ENCODE measurements around the gene PPP3CA. TPM values are rescaled to one million over a fixed set of nuclear protein-coding genes. Genes with fewer than 3 reads are reported as not detected.

PPP3CA gene
- 10 to 100 TPM; 28.7 to 51.7 (median 39.0) TPM for total RNA-seq

DNA sequence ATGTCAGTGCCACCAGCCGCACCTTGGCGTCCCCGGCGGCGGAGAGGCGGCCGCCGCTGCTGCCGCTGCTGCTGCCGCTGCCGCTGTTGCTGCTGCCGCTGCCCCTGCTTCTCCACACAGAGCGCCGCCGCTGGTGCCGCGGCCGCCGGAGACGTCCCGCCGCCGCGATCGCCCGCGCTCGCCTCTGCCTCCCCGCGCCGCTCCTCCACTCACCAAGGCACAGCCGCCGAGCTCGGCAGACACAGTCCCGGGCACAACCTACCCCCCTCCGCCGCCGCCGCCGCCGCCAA lies at the start of gene PPP3CA:
Gene PPP3CA (minus strand): TSS at position 260 of the 290 bp plus-strand sequence.
- peak within 1 kb of the TSS; percentile 91 for H3K4me3 ChIP-seq
- H3K27me3 ChIP-seq, result no peaks in the 10 kb centered on the region
- TF ChIP-seq POLR2A (IDR thresholded peaks at IDR 0.05) (no peak), EP300 (IDR thresholded peaks at IDR 0.05) (no peak), POLR2AphosphoS5 (IDR thresholded peaks at IDR 0.05) (no peak)
- TF ChIP-seq, protein P1, sequence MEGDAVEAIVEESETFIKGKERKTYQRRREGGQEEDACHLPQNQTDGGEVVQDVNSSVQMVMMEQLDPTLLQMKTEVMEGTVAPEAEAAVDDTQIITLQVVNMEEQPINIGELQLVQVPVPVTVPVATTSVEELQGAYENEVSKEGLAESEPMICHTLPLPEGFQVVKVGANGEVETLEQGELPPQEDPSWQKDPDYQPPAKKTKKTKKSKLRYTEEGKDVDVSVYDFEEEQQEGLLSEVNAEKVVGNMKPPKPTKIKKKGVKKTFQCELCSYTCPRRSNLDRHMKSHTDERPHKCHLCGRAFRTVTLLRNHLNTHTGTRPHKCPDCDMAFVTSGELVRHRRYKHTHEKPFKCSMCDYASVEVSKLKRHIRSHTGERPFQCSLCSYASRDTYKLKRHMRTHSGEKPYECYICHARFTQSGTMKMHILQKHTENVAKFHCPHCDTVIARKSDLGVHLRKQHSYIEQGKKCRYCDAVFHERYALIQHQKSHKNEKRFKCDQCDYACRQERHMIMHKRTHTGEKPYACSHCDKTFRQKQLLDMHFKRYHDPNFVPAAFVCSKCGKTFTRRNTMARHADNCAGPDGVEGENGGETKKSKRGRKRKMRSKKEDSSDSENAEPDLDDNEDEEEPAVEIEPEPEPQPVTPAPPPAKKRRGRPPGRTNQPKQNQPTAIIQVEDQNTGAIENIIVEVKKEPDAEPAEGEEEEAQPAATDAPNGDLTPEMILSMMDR (IDR thresholded peaks at IDR 0.05), result no peak
- H3K36me3 ChIP-seq, result no peaks in the 10 kb centered on the region
- no CpG with 5 or more reads among the region's 41 CpGs for WGBS
- H3K4me1 ChIP-seq, result peaks cover 52% of the 10 kb centered on the region
- no peak for DNase-seq (ENCODE audit: low spot score in 2 of 2)
- no peaks in the 10 kb centered on the region for H3K9me3 ChIP-seq
- peak within 1 kb of the TSS; percentile 98 for H3K27ac ChIP-seq

DNA sequence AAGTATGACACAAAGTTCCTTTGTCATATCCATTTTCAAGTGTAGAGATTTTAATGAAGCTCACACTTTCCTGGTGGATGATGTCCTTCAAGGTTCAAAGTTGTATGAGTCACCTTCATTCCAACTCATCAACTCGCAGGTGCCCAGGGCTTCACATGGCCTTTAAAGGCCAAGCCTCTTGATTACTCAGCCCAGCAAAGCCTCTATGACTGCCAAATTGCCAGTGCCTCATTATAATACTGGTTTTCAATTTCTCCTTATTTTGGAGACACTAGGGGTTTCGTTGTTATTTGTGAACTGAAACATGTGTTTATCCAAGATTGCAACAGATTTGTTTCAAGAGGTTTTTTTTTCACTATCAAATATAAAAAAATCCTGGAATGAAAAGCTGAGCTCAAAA lies 45.9 kb upstream of the PPP3CA start:
- H3K36me3 ChIP-seq, result no peaks in the 10 kb centered on the region
- H3K27me3 ChIP-seq, result no peaks in the 10 kb centered on the region
- H3K27ac ChIP-seq, result no peak overlapping the region
- DNase-seq (ENCODE audit: low spot score in 2 of 2), result no peak
- H3K9me3 ChIP-seq, result no peaks in the 10 kb centered on the region
- no peak overlapping the region for H3K4me3 ChIP-seq
- WGBS, result 39% methylated on average over 2 of the region's 2 CpGs
- TF ChIP-seq POLR2A (IDR thresholded peaks at IDR 0.05) (no peak), POLR2AphosphoS5 (IDR thresholded peaks at IDR 0.05) (no peak), EP300 (IDR thresholded peaks at IDR 0.05) (no peak)
- TF ChIP-seq, protein P1 (IDR thresholded peaks at IDR 0.05), result no peak
- no peaks in the 10 kb centered on the region for H3K4me1 ChIP-seq

DNA sequence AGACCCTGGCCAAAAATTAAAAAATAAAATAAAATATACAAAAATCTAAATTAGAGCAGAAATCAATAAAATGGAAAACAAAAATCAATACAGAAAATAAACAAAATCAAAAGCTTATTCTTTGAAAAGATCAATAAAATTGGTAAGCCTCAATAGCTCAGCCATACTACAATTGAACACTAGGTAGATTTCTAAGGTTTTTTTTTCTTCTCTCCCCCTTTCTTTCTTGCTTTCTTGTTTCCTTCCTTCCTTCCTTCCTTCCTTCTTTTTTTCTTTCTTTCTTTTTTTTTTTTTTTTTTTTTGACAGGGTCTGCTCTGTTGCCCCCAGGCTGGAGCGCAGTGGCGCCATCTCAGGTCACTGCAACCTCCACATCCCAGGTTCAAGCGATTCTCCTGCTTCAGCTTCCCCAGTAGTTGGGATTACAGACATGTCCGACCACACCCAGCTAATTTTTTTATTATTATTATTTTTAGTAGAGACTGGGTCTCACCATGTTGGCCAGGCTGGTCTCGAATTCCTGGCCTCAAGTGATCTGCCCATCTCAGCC lies 23.4 kb upstream of the PPP3CA start:
- Histone ChIP-seq H3K27ac (no peak overlapping the region), H3K36me3 (no peaks in the 10 kb centered on the region), H3K4me3 (no peak overlapping the region), H3K27me3 (no peaks in the 10 kb centered on the region), H3K9me3 (no peaks in the 10 kb centered on the region), H3K4me1 (no peaks in the 10 kb centered on the region)
- no peak for TF ChIP-seq EP300 (IDR thresholded peaks at IDR 0.05)
- no peak for TF ChIP-seq POLR2A (IDR thresholded peaks at IDR 0.05)
- TF ChIP-seq, protein P1 (IDR thresholded peaks at IDR 0.05), result no peak
- no peak for TF ChIP-seq POLR2AphosphoS5 (IDR thresholded peaks at IDR 0.05)
- no peak for DNase-seq (ENCODE audit: low spot score in 2 of 2)
- WGBS, result 87% methylated on average over 5 of the region's 5 CpGs

DNA sequence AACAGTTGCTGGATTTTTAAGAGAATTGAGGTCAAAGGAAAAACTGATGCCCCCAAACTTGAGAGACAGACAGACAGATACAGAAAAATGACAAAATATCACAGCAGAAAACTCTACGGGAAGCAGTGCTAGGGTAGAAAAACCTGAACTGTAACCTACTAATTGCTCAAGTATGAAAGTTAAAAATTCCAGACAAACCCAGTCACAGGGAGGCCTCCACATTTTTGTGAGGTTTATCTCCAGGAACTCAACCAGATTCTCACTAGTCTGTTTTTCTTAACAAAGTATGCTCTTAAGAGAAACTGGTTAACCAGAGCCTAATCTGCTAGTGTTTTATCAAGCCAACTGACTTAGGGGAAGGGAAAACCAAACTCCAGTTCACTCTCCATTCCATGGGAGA lies 19.9 kb upstream of the PPP3CA start:
- no peaks in the 10 kb centered on the region for H3K9me3 ChIP-seq
- no peak overlapping the region for H3K27ac ChIP-seq
- H3K4me1 ChIP-seq, result no peaks in the 10 kb centered on the region
- H3K36me3 ChIP-seq, result no peaks in the 10 kb centered on the region
- TF ChIP-seq EP300 (IDR thresholded peaks at IDR 0.05), result no peak
- TF ChIP-seq, protein P1 (IDR thresholded peaks at IDR 0.05), result no peak
- TF ChIP-seq POLR2A (IDR thresholded peaks at IDR 0.05), result no peak
- TF ChIP-seq POLR2AphosphoS5 (IDR thresholded peaks at IDR 0.05), result no peak
- H3K4me3 ChIP-seq, result no peak overlapping the region
- 69% methylated on average over 1 of the region's 1 CpG for WGBS
- DNase-seq (ENCODE audit: low spot score in 2 of 2), result no peak
- no peaks in the 10 kb centered on the region for H3K27me3 ChIP-seq

DNA sequence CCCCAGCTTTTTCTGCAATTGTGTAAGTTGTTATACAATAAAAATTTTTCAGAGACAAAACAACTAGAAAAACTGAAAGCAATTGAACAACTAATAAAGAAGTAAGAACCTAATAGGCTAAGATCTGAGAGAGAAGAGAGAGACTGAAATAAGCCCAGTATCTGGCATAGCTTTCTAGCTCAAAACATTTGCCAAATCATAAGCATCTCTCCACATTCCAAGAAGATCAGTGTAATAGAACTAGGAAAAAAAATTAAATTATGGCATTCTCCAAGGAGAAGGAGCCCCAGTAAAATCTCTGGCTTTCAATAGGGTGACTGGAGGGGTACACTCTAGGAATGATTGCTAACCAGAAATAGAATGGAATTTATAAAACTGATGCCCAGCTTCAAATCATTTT lies 19.0 kb upstream of the PPP3CA start:
- Histone ChIP-seq H3K36me3 (no peaks in the 10 kb centered on the region), H3K4me1 (no peaks in the 10 kb centered on the region), H3K4me3 (no peak overlapping the region), H3K27ac (no peak overlapping the region), H3K27me3 (no peaks in the 10 kb centered on the region), H3K9me3 (no peaks in the 10 kb centered on the region)
- TF ChIP-seq POLR2AphosphoS5 (IDR thresholded peaks at IDR 0.05) (no peak), POLR2A (IDR thresholded peaks at IDR 0.05) (no peak), EP300 (IDR thresholded peaks at IDR 0.05) (no peak)
- TF ChIP-seq, protein P1 (IDR thresholded peaks at IDR 0.05), result no peak
- no peak for DNase-seq (ENCODE audit: low spot score in 2 of 2)
